Breast epithelium (tissue), 4 donors: ENCODE results near the gene ALDH1A2. TPM values are rescaled to one million over a fixed set of nuclear protein-coding genes. Genes with fewer than 3 reads are reported as not detected.
A peak's percentile ranks its signal among the peaks of the same experiment; 100 is the strongest.

ENCODE experiments used
- DNase-seq, 2 donors: peaks; one replicate each; pipeline ENCODE4 v3.0.0-alpha.2; 2019; ENCODE audit warnings: low spot score in 2 of 2
- H3K27ac ChIP-seq, 2 donors: fragments of 200-600 bp; sonication (generic) in 1 of 2; one replicate each; pipeline ENCODE4 v1.5.1; 2016 to 2019; ENCODE audit warnings: mild to moderate bottlenecking in 1 of 2
- H3K27me3 ChIP-seq, 2 donors: fragments of 200-600 bp; sonication (generic) in 1 of 2; one replicate each; pipeline versions ENCODE4 v1.5.1 to v1.6.0; 2017 to 2019; ENCODE audit warnings: control low read depth in 1 of 2, mild to moderate bottlenecking in 1 of 2
- H3K36me3 ChIP-seq: fragments of 200-600 bp; one replicate; pipeline ENCODE4 v1.5.1; 2019
- H3K4me1 ChIP-seq, 2 donors: fragments of 200-600 bp; sonication (generic); one replicate each; pipeline ENCODE4 v1.5.1; 2016 to 2019; ENCODE audit warnings: control low read depth in 1 of 2
- H3K4me3 ChIP-seq, 3 donors: fragments of 200-600 bp; sonication (generic); 1 replicate in 2 of 3; 2 replicates in 1 of 3; pipeline ENCODE4 v1.5.1; 2016 to 2019; ENCODE audit warnings: mild to moderate bottlenecking in 3 of 3, moderate library complexity in 2 of 3
- H3K9me3 ChIP-seq, 2 donors: fragments of 200-600 bp; sonication (generic) in 1 of 2; one replicate each; pipeline ENCODE4 v1.5.1; 2016 to 2019; ENCODE audit warnings: control low read depth in 1 of 2
- POLR2A ChIP-seq: fragments of 450-650 bp; IDR thresholded peaks from one replicate; pipeline ENCODE4 v1.6.1; 2016; ENCODE audit warnings: antibody characterized with exemption, mild to moderate bottlenecking, moderate library complexity
- POLR2AphosphoS5 ChIP-seq, 3 donors: sonication (generic); formaldehyde crosslinking; IDR thresholded peaks; one replicate each; pipeline ENCODE4 v1.6.1; 2017; ENCODE audit warnings: antibody characterized with exemption in 3 of 3
- intact Hi-C: fragments of 100-400 bp; cut with DNase I; formaldehyde crosslinking; loops from one replicate; pipeline ENCODE4 v1.15.1; 2023; ENCODE audit warnings: low total_unique reads
- total RNA-seq, 3 donors: library from RNA; depleted of rRNA; stranded (reverse); fragments of >200 nt; gene quantifications; one replicate each; pipeline ENCODE4 v1.1.0, GENCODE V29; 2016
- TF ChIP-seq, protein P1 (sequence below), 3 donors: fragments of 450-650 bp; IDR thresholded peaks; one replicate each; pipeline ENCODE4 v1.5.1; 2016 to 2017; ENCODE audit warnings: antibody characterized with exemption in 3 of 3, mild to moderate bottlenecking in 3 of 3, moderate library complexity in 3 of 3

ALDH1A2 gene
- total RNA-seq, 3 donors from 2014 or later: 6.1 to 19.6 (median 11.1) TPM

DNA sequence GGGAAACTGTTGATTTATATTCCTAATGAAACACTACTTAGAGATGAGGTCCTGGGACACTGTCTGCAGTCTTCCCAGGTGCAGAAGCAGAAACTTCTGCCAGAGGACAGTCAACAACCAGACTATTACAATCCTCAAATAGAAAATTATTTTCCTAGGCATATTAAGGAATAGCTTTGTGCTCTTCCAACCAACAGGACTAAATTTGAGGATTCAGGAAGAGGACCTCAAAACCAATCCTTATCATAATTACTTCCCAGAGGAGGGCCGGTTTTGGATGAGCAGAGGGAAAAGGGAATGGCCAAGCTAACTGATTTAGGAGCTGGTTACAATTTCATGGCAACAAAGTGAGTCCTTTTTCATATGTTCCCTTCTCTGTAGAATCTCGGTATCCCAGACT lies 21.0 kb downstream of the ALDH1A2 start:
- Histone ChIP-seq H3K27me3 (no peaks in the 10 kb centered on the region), H3K27ac (no peak overlapping the region), H3K4me1 (no peaks in the 10 kb centered on the region), H3K36me3 (no peaks in the 10 kb centered on the region), H3K9me3 (no peaks in the 10 kb centered on the region), H3K4me3 (no peak overlapping the region)
- intact Hi-C loops: no loop called here
- DNase-seq: no peak
- TF ChIP-seq, protein P1, sequence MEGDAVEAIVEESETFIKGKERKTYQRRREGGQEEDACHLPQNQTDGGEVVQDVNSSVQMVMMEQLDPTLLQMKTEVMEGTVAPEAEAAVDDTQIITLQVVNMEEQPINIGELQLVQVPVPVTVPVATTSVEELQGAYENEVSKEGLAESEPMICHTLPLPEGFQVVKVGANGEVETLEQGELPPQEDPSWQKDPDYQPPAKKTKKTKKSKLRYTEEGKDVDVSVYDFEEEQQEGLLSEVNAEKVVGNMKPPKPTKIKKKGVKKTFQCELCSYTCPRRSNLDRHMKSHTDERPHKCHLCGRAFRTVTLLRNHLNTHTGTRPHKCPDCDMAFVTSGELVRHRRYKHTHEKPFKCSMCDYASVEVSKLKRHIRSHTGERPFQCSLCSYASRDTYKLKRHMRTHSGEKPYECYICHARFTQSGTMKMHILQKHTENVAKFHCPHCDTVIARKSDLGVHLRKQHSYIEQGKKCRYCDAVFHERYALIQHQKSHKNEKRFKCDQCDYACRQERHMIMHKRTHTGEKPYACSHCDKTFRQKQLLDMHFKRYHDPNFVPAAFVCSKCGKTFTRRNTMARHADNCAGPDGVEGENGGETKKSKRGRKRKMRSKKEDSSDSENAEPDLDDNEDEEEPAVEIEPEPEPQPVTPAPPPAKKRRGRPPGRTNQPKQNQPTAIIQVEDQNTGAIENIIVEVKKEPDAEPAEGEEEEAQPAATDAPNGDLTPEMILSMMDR (IDR thresholded peaks at IDR 0.05): no peak
- TF ChIP-seq POLR2A: no peak
- TF ChIP-seq POLR2AphosphoS5 (IDR thresholded peaks at IDR 0.05): no peak

DNA sequence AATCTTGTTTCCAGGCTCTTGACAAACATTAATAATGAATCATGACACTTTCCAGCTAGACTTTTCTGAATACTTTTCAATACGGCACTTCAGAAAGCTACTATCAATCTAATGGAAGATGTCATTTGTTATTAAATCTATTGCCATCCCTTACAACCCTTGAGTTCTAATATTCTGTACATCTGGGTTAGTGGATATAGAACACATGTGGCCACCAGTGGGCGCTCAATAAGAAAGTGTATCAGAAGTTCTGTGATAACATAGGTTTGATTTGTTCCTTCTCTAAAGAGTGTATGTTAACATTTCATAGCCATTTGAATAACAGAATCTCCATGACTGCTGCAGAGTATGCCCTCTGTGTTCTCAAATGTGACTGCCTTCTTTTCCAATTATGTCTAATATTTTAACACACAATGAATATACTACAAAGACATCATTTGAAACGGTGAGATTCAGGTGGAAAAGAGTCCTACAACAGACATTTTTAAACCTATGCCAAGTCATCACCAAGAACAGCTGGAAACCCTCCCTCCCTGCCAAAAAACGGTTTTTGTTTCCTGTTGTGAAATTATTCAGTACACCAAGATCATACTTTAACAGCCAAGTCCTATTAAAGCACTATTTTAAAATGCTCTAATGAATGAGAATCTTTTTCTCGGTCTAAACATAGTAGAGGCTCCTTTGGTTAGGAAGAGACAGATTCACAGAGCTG lies 22.2 kb downstream of the ALDH1A2 start:
- H3K9me3 ChIP-seq: no peaks in the 10 kb centered on the region
- TF ChIP-seq, protein P1 (IDR thresholded peaks at IDR 0.05): peak; percentile 26 to 42 (median 31)
- TF ChIP-seq POLR2A: no peak
- TF ChIP-seq POLR2AphosphoS5 (IDR thresholded peaks at IDR 0.05): no peak
- no peak overlapping the region for H3K27ac ChIP-seq
- H3K27me3 ChIP-seq: no peaks in the 10 kb centered on the region
- DNase-seq: no peak
- intact Hi-C loops: no loop called here
- H3K4me1 ChIP-seq: no peaks in the 10 kb centered on the region
- H3K36me3 ChIP-seq: no peaks in the 10 kb centered on the region
- H3K4me3 ChIP-seq: no peak overlapping the region

DNA sequence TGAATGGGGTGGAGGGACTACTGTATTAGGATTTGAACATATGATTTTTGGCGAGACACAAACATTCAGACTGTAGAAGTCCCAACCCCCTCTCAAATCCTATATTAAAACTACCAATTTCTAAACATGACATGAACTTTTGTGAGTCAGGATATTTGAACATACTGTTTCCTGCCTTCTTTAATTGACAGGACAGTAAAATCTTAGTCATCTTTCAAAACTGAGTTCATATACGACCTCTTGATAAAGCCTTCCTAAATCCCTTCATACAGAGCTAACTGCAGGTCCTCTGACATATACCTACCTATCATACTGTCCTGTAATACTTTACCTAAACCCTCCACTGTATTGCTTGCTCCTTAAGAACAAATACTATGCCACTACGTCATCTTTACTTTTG lies 23.5 kb downstream of the ALDH1A2 start:
- intact Hi-C loops: no loop called here
- no peaks in the 10 kb centered on the region for H3K4me1 ChIP-seq
- no peak overlapping the region for H3K27ac ChIP-seq
- DNase-seq: no peak
- no peak overlapping the region for H3K4me3 ChIP-seq
- H3K36me3 ChIP-seq: no peaks in the 10 kb centered on the region
- H3K9me3 ChIP-seq: no peaks in the 10 kb centered on the region
- H3K27me3 ChIP-seq: no peaks in the 10 kb centered on the region
- TF ChIP-seq, protein P1 (IDR thresholded peaks at IDR 0.05): no peak
- no peak for TF ChIP-seq POLR2AphosphoS5 (IDR thresholded peaks at IDR 0.05)
- TF ChIP-seq POLR2A: no peak

DNA sequence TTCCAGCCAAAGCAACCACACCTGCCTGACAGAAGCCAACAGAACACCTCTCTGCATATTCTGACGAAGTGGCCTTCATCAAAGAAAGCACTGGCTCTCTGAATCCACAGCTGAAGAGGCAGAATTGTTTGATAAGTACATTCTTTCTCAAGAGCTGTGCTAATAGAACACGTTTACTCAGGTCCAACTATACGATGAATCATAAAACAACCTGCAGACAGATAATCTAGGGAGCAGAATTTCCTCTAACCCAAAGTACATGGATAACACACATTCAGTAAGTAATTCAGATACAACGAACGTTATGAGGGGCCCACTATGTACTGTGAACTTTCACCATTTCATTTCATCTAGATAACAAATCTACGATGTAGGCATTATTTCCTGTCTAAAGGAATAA lies 25.4 kb downstream of the ALDH1A2 start:
- Histone ChIP-seq H3K27ac (no peak overlapping the region), H3K4me1 (no peaks in the 10 kb centered on the region), H3K9me3 (no peaks in the 10 kb centered on the region), H3K4me3 (no peak overlapping the region), H3K36me3 (no peaks in the 10 kb centered on the region), H3K27me3 (no peaks in the 10 kb centered on the region)
- TF ChIP-seq POLR2AphosphoS5 (IDR thresholded peaks at IDR 0.05): no peak
- TF ChIP-seq, protein P1 (IDR thresholded peaks at IDR 0.05): no peak
- no peak for TF ChIP-seq POLR2A
- no peak for DNase-seq
- intact Hi-C loops: no loop called here

DNA sequence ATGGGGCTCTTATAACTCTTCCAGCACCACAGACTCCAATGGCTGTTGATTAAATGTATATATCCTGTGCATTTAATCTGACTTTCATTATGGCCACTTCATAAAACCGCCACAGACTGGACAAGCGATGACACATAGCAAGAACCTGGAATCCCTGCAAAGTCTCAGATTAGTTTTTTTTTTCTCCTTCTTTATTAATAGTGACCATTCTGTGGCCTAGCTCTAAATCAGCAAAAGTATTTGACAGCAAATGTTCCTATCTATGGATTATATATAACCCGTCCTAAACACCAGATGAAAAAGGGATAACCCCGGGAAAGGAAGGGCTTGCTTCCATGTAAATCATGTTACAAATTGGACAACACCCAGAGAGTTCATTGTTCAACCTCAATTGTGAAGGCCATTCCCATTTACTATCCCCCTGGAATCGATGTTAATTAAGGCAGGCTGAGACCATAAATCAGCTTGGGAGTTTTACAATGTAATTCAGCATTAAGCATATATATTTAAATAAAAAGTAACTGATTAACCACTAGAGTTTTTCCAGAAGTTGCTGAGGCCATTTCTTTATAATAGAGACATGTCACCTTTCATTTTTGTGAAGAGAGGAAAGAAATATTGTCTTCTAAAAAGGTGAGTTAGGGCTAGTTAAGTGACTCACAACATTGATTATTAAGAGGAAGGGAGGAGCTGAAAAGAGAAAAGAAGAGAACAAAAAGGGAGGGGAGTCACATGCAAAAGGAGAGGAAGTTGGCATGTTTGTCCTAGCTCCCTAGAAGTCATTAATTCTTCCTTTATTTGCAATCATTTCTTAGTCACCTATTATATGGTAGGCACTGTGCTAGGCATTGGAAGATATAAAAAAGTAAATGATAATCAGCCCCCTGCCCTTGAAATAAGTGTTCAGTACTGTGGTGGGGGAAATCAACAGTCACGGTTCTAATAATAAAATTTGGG lies 26.2 kb downstream of the ALDH1A2 start:
- intact Hi-C loops: no loop called here
- no peaks in the 10 kb centered on the region for H3K9me3 ChIP-seq
- no peak for DNase-seq
- no peak overlapping the region for H3K4me3 ChIP-seq
- TF ChIP-seq POLR2A (no peak), POLR2AphosphoS5 (IDR thresholded peaks at IDR 0.05) (no peak)
- TF ChIP-seq, protein P1 (IDR thresholded peaks at IDR 0.05): no peak
- H3K27ac ChIP-seq: no peak overlapping the region
- no peaks in the 10 kb centered on the region for H3K4me1 ChIP-seq
- no peaks in the 10 kb centered on the region for H3K36me3 ChIP-seq
- H3K27me3 ChIP-seq: no peaks in the 10 kb centered on the region
